ENCODE measurements around the gene ARGLU1. TPM values are rescaled to one million over a fixed set of nuclear protein-coding genes. Genes with fewer than 3 reads are reported as not detected.

Gene ARGLU1
- polyA plus RNA-seq, 2 donors = 51.0 to 84.5 TPM

Other genes with a start within 250 kb of the ARGLU1 start
- gene EFNB2, start 32.5 kb downstream of the ARGLU1 start, polyA plus RNA-seq = 1 to 10 TPM; 8.0 to 8.4 TPM

All from esophagus (tissue), 2 donors.